NCI-H748 treated with DMSO at 0.1 percent for 48 hours (cell line): Measurements from ENCODE around the gene NANOS1.

Experiments used
- DNase-seq: peaks from one replicate; lab custom pipeline; 2025; lab: John Stamatoyannopoulos, UW

NANOS1 gene, protein sequence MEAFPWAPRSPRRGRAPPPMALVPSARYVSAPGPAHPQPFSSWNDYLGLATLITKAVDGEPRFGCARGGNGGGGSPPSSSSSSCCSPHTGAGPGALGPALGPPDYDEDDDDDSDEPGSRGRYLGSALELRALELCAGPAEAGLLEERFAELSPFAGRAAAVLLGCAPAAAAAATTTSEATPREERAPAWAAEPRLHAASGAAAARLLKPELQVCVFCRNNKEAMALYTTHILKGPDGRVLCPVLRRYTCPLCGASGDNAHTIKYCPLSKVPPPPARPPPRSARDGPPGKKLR

GRCh38 chr10:119029613-119030420 lies at the start of gene NANOS1:
NANOS1 (plus strand) TSS chr10:119029714; CDS start chr10:119029802, 88 bp downstream.
- no peak for DNase-seq

DNA sequence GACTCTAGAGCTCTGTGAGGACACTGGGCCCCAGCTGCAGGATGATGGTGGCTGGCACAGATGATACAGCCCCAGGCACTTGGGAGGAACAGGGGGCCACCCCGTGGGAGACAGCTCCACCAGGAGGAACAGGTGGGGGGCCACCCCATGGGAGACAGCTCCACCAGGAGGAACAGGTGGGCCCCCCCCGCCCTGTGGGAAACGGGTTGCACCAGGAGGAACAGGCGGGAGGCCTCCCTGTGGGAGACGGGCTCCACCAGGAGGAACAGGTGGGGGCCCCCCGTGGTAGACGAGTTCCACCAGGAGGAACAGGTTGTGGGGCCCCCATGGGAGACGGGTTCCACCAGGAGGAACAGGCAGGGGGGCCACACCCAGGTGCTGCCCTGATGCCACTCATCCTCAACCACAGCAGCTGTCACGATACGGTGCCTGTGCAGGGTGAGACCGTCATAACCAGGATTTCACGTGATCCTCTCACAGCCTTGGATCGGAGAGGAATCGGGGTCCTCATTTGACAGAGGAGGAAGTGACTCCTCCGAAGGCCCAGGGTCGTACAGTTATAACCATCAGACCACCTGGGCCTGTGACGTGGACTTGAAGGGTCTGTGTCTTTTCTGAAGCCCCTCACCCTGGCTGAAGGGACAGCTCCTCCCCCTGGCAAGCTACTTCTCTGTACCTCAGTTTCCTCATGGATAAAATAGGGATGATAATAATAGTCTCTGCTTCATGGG lies 49.2 kb upstream of the NANOS1 start:
- DNase-seq, result no peak

DNA sequence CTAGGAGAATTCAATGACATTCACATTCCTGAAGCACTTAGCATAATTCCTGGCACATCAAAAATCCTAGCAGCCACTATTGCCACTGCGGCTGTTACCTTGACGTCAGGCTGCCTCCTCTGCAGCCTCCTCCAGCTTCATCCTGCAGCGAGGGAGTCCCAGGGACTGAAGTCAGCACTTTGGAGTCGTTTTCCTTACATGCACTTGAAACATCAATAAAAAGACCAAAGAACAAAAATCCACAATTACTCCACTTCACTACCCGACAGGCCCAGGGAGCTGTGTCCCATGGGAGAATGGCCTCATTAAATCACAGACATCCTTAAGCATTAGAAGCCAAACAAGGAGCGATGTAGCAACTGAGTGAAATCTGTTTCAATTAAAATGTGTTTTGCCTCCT lies 48.6 kb upstream of the NANOS1 start:
- DNase-seq, result no peak

- DNase-seq, result no peak
Measured at GRCh38 chr10:118981946-118982345, 47.6 kb upstream of the NANOS1 start.

- no peak for DNase-seq
Measured at GRCh38 chr10:118982366-118982765, 47.1 kb upstream of the NANOS1 start.

DNA sequence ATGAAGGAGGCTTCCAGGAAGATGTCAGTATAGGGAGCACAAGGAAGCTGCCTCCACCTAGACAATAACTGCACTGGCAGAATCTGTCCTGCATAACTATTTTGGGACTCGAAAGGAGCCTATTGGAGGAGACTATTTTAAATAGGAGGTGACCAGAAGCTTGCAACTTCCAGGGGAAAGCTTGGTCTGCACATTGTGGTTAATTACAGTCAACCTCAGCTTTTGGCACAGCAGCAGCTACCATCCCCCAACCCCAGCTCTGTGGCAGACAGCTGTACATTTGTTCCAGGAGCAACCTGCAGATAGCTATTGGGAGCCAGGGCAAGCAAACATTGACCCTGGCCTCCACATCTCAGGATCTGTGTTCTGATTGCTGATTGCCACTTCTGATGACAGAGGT lies 46.3 kb upstream of the NANOS1 start:
- no peak for DNase-seq

DNA sequence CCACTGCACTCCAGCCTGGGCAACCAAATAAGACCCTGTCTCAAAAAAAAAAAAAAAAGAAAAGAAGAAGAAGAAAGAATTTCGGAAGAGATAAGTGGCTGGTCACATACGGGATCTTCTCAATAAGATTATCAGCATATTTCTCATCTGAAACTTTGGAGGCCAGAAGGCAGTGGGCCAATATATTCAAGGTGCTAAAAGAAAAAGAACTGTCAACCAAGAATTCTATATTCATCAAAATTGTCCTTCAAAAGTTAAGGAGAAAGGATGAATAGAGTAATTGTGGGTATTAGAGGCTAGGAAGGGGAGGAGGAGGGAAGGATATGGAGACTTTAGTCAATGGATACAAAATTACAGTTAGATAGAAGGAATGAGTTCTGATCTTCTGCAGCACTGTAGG lies 43.9 kb upstream of the NANOS1 start:
- DNase-seq, result no peak

- DNase-seq, result no peak
Measured at GRCh38 chr10:118986815-118987790, 42.4 kb upstream of the NANOS1 start.

GRCh38 chr10:118990326-118990725 lies 39.2 kb upstream of the NANOS1 start:
- peak; percentile 85 for DNase-seq

- DNase-seq, result no peak
Measured at GRCh38 chr10:118992496-118992895, 37.0 kb upstream of the NANOS1 start.

- DNase-seq, result no peak
Measured at GRCh38 chr10:118993214-118993613, 36.3 kb upstream of the NANOS1 start.

- DNase-seq, result no peak
Measured at GRCh38 chr10:118994321-118994720, 35.2 kb upstream of the NANOS1 start.

DNA sequence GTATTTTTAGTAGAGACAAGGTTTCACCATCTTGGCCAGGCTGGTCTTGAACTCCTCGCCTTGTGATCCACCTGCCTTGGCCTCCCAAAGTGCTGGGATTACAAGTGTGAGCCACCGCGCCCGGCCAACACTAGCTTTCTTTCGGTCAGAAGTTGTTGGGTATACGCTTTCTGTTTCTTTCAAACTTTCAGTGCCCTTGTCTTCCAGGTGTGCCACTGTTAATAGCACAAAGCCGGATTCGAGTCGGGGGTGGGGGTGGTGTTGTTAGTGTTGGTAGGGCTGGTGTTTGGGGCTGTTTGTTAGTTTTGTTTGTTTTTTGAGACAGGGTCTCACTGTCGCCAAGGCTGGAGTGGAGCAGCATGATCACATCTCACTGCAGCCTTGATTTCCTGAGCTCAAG lies 33.8 kb upstream of the NANOS1 start:
- DNase-seq, result no peak

- DNase-seq, result no peak
Measured at GRCh38 chr10:118997379-118997778, 32.1 kb upstream of the NANOS1 start.

DNA sequence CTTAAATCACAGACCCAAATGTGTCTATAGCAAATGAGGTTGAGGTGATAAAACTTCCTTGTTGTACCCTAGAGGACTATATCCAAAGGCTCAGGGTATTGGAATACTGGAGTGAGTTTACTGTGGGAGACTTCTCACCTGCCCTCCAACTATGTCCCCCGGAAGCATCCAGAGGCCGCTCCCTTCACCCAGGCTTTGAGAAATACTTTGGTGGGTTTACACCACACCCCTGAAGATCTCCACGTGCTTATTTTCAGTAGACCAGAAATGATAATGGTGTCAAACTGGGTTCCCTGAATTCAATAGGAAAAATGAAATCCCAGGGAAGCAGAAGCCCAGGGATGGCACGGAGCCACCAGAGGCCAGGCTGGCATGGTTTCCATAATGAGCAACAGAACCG lies 31.3 kb upstream of the NANOS1 start:
- no peak for DNase-seq

- DNase-seq, result no peak
Measured at GRCh38 chr10:119001717-119002500, 27.6 kb upstream of the NANOS1 start.

- no peak for DNase-seq
Measured at GRCh38 chr10:119003572-119004289, 25.8 kb upstream of the NANOS1 start.

DNA sequence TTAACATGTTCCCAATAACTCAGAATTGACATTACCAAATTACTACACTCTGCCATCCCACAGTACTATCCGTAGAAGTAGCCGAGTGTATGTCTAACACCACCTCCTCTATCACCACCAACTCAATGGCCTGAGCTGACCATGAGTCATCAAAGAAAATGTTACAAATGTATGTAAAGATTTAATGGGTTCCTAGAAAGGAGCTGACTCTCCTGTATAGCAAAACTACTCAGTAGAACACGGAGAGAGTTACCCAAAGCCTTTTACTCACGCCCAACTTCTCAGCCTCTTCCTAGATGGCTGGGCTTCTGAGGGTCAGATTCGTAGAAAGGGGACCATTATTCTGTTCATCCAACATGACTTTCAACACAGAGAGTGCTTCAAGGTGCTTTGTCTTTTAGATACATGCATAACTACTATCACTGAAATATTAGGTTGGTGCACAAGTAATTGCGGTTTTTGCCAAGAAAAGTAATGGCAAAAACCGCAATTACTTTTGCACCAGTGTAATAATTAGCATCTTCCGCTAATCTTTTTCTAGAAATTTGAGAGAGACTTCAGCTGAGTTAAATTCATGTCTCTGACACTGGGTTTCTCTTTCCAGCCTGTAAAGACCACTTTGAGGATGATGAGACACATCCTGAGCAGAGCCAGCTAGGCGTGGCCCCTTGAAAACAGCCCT lies 24.0 kb upstream of the NANOS1 start:
- DNase-seq, result no peak

- no peak for DNase-seq
Measured at GRCh38 chr10:119006451-119007210, 22.9 kb upstream of the NANOS1 start.
